HG03575 (cell line): ENCODE data around the gene SLC29A3.
"Not testable (repeated sequence)": the region's sequence is repeated elsewhere in the genome, so short reads cannot be mapped to it uniquely, and the experiment has no call there.

ENCODE experiments used
- ATAC-seq: cut with Tn5 transposase; IDR thresholded peaks from one replicate; pipeline ENCODE4 v1.9.1; 2021; ENCODE audit not compliant: unreplicated experiment, insufficient number of reproducible peaks, low FRiP score; ENCODE audit errors: extremely low read depth

The SLC29A3 gene

GRCh38 chr10:71319042-71319799, at the start of gene SLC29A3:
Gene SLC29A3 (plus strand): TSS chr10:71319259. CDS start chr10:71319310, 51 bp downstream.
- ATAC-seq = no peak

DNA sequence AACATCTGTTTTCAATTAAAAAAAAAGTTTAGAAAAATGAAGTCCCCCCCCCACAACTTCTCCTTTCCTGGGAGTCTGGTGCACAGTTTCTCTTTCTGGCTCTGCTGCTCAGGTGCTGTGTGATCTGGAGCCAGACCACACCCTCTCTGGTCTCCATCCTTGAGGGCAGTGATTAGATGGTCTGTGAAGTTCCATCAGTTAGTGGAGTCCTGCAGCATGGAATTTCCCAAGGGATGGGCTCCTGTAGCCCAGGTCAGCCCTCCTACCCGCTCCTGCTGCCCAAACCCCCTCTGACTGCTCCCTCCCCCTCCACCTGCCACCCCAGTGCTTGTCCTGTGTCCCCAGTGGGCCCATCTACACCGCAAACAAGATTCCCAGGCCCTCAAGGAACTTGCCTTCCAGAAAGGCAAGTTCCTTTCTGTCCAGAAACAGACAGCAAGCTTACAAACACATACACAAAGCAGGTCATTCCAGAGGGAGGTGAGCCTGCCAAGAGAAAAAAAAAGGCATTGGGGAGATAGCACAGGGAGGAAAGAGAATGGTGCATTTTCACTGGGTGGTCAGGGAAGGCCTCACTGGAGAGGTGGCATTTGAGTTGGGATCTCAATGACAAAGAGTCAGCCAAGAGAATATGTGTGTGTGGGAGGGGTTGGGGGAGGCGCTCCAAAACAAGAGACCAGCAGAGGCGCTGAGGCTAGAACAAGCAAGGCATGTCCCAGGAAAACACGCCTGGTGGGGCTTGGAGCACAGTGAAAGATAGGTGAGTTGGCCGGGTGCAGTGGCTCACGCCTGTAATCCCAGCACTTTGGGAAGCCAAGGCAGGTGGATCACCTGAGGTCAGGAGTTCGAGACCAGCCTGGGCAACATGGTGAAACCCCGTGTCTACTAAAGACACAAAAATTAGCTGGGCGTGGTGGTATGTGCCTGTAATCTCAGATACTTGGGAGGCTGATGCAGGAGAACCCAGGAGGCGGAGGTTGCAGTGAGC, 49.5 kb upstream of the SLC29A3 start:
- no peak for ATAC-seq

- ATAC-seq = no peak
These were observed 48.5 kb upstream of the SLC29A3 start for GRCh38 chr10:71270301-71271220.

- ATAC-seq = no peak
These were observed 47.4 kb upstream of the SLC29A3 start for GRCh38 chr10:71271662-71272055.

DNA sequence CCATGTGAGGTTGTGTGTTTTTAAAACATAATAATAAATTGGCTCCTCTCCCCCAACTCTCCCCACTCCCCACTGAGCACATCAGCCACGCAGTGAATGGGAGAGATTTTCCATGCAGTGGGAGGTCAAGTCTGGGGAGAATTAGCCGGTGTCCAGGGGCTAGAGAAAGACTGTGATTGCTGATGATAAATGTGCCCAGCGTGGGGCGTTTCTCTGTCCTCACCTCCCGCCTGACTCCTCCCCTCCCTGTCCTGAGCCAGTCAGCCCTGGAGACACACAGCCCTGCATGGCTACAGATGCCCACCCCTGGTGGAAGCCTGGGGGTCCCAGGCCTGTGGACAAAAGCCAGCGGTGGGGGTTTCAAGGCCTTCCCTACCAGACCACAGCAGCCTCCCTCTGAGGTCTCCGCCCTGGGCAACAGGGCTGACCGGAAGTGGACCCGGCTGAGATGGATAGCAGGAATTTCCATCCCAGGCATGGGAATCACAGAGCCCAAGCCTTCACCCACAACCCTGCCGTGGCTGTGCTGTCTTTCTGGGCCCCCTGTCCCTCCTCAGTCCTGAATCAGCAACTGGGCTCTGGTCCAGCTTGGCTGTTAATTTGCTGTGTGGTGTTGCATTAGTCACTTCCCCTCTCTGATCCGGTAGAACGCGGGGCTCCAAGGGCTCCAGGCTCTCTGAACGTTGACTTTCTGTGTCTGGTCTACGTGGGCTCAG, 46.8 kb upstream of the SLC29A3 start:
- no peak for ATAC-seq

DNA sequence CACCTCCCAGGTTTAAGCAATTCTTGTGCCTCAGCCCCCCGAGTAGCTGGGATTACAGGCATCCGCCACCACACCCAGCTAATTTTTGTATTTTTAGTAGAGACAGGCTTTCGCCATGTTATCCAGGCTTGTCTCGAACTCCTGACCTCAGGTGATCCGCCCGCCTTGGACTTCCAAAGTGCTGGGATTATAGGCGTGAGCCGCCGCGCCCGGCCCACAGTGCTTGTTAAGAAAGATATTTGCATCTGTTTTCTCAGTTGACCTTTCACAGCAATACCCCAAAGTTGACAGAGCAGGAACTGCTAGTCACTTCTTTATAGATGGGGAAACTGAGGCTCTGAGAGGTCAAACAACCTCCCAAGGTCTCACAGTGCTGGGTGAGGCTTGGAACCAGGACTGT, 46.1 kb upstream of the SLC29A3 start:
- ATAC-seq = not testable (repeated sequence)

- no peak for ATAC-seq
These were observed 45.6 kb upstream of the SLC29A3 start for GRCh38 chr10:71273506-71273905.

DNA sequence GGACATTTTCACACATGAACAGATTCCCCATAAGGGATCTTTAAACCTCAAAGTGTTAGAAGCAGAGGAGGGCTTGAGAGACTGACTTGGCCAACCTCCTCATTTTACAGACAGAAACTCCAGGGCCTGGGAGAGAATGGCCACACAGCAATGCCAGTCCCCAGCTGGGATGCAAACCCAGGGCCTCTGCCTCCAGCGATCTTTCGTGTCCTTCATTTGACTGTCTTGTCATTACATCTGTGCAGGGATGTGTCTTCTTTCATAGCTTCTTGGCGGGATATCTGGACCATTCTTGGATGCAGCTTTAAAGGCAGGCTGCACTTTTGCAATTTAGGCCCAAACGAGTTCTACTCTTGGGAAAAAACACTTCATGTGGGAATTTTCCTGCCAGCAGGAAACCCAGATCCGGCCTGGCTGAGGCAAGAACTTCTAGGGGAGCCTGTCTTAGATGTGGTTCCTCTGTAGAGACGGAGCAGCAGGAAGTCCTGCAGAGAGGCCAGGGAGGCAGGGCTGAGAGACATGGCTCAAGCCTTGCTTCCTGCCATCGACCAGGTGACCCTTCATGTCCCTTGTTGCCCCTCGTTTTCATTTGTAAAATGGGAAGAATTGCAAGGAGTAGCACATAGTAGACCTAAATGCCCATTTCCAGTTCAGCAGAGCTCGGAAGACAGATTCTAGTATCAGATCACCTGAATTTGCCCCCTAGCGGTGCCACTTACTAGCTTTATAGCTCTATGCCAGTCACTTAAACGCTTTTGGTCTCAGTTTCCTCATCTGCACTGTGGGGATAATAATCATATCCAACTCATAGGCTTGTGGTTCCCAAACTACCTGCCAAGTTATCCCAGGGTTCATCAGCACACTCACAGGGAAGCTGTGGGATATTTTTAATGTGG, 43.9 kb upstream of the SLC29A3 start:
- no peak for ATAC-seq

- ATAC-seq = no peak
These were observed 42.2 kb upstream of the SLC29A3 start for GRCh38 chr10:71276873-71277272.

- no peak for ATAC-seq
These were observed 41.0 kb upstream of the SLC29A3 start for GRCh38 chr10:71277914-71278665.

- no peak for ATAC-seq
These were observed 40.1 kb upstream of the SLC29A3 start for GRCh38 chr10:71278691-71279588.

DNA sequence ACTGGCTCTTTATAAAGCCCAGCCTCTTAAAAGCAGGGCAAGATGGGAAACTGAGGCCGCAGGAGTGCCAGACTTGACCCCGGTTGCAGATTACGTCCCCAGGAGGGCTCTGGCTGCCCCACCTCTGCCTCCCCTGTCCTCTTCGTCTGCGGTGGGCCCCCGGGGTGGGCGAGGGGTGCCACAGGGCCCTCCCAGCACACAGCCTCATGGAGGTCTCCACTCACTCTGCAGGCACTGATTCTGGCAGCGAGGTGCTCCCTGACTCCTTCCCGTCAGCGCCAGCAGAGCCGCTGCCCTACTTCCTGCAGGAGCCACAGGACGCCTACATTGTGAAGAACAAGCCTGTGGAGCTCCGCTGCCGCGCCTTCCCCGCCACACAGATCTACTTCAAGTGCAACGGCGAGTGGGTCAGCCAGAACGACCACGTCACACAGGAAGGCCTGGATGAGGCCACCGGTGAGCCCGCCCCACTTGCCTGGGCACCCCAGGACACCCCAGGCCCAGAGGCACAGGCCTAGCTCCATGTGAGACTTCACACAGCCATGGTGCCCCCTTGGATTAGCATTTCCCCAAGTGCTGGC, 39.4 kb upstream of the SLC29A3 start:
- ATAC-seq = no peak

- no peak for ATAC-seq
These were observed 38.8 kb upstream of the SLC29A3 start for GRCh38 chr10:71280216-71280615.

- no peak for ATAC-seq
These were observed 38.2 kb upstream of the SLC29A3 start for GRCh38 chr10:71280825-71281224.

DNA sequence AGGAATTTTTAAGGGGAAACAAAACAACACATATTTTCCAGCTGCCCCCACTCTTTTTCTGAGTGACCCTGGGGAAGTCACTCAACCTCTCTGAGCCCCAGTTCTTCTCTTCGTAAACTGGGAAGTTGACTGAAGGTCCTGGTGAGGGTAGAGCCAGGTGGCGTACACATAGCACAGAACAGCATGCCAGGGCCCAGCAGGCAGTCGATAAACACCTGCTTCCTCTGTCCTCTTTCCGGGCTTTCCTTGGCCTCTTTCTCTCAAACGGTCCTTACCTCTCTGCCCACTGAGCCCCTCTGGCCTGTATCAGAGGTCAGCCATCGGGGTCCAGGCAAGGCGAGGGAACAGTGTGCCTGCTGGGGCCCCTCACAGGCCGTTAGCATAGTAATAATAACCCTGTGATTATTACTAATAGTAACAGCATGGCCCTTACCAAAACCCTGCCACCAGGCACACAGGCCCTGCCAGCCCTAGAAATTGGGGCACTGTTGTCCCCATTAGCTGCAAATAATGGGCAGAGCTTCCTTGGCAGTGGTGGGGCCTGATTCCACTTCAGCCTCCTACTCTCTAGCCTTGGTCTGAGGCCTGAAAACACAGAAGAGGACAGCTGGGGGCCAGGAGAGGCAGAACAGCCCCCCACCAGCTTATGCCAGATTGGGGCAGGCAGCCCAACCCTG, 37.3 kb upstream of the SLC29A3 start:
- no peak for ATAC-seq
